NCI-H748 (cell line): ENCODE results near the gene MAGEA6.
A peak's percentile ranks its signal among the peaks of the same experiment; 100 is the strongest.
"Not testable (repeated sequence)": the region's sequence is repeated elsewhere in the genome, so short reads cannot be mapped to it uniquely, and the experiment has no call there.

Source experiments
- DNase-seq: peaks from one replicate; lab custom pipeline; 2025; ENCODE audit not compliant: unreplicated experiment; lab: John Stamatoyannopoulos, UW

MAGEA6 gene

DNA sequence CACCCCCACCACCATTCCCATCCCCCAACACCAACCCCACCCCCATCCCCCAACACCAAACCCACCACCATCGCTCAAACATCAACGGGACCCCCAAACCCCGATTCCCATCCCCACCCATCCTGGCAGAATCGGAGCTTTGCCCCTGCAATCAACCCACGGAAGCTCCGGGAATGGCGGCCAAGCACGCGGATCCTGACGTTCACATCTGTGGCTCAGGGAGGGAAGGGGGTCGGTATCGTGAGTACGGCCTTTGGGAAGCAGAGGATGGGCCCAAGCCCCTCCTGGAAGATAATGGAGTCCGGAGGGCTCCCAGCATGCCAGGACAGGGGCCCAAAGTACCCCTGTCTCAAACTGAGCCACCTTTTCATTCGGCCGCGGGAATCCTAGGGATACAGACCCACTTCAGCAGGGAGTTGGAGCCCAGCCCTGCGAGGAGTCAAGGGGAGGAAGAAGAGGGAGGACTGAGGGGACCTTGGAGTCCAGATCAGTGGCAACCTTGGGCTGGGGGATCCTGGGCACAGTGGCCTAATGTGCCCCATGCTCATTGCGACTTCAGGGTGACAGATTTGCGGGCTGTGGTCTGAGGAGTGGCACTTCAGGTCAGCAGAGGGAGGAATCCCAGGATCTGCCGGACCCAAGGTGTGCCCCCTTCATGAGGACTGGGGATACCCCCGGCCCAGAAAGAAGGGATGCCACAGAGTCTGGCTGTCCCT, 35.2 kb downstream of the MAGEA6 start:
- not testable (repeated sequence) for DNase-seq

DNA sequence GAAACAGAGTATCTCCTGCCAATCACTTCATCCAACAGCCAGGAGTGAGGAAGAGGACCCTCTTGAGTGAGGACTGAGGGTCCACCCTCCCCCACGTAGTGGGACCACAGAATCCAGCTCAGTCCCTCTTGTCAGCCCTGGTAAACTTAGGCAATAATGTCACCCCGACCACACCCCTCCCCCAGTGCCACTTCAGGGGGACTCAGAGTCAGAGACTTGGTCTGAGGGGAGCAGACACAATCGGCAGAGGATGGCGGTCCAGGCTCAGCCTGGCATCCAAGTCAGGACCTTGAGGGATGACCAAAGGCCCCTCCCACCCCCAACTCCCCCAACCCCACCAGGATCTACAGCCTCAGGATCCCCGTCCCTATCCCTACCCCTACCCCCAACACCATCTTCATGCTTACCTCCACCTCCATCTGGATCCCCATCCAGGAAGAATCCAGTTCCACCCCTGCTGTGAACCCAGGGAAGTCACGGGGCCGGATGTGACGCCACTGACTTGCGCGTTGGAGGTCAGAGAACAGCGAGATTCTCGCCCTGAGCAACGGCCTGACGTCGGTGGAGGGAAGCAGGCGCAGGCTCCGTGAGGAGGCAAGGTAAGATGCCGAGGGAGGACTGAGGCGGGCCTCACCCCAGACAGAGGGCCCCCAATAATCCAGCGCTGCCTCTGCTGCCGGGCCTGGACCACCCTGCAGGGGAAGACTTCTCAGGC, 36.1 kb downstream of the MAGEA6 start, which contains the start of the genes CSAG1 and MAGEA12:
Gene CSAG1 (minus strand): TSS at position 461 of the 715 bp plus-strand sequence. CDS start 1,261 bp downstream, outside the sequence.
Gene MAGEA12 (plus strand): TSS at position 497 of the 715 bp plus-strand sequence. CDS start 2,405 bp downstream, outside the sequence.
- DNase-seq: peak; percentile 89

DNA sequence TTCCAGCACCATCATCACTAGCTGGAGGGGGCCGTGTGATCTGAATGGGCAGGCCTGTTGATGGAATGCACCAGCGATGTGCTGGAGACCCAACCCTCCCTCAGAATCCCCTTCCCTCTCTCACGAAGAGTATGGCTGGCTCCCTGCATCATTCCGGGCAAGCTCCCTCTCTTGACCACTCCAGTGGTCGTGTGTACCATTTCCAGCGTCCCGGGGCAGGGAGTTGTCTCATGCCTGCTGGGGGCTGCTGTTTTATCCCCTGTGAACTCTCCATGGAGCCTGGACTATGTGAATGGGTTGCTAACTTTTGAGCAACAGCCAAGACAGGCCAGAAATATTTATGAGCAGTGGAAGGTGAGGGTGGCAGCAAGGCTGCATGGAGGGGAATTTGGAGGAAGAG, 44.1 kb downstream of the MAGEA6 start:
- DNase-seq: no peak
